22Rv1 (cell line): ENCODE measurements around the gene KDM4C.

ENCODE experiments used
- H3K27ac ChIP-seq: fragments of 450-650 bp; 2 replicates; pipeline ENCODE4 v1.5.1; 2017
- CTCF ChIP-seq: fragments of 450-650 bp; IDR thresholded peaks from 2 replicates; pipeline ENCODE4 v1.5.1; 2017; ENCODE audit warnings: mild to moderate bottlenecking
- ZFX ChIP-seq: fragments of 450-650 bp; IDR thresholded peaks from 2 replicates; pipeline ENCODE4 v1.6.1; 2017; ENCODE audit warnings: antibody characterized with exemption, borderline replicate concordance

Gene KDM4C

GRCh38 chr9:6931913-6932312, 174.1 kb downstream of the KDM4C start:
- TF ChIP-seq ZFX (no peak), CTCF (no peak)
- peak overlapping the region; percentile 64 for H3K27ac ChIP-seq

GRCh38 chr9:6936103-6936502, 178.3 kb downstream of the KDM4C start:
- TF ChIP-seq ZFX (no peak), CTCF (no peak)
- no peak overlapping the region for H3K27ac ChIP-seq

GRCh38 chr9:6937209-6937608, 179.4 kb downstream of the KDM4C start:
- TF ChIP-seq CTCF (no peak), ZFX (no peak)
- no peak overlapping the region for H3K27ac ChIP-seq

- no peak overlapping the region for H3K27ac ChIP-seq
- TF ChIP-seq ZFX (no peak), CTCF (no peak)
Measured at GRCh38 chr9:6938447-6938846, 180.7 kb downstream of the KDM4C start.

GRCh38 chr9:6938873-6939272, 181.1 kb downstream of the KDM4C start:
- TF ChIP-seq CTCF: no peak
- no peak overlapping the region for H3K27ac ChIP-seq

GRCh38 chr9:6941501-6941900, 183.7 kb downstream of the KDM4C start:
- no peak overlapping the region for H3K27ac ChIP-seq
- no peak for TF ChIP-seq ZFX
- no peak for TF ChIP-seq CTCF

GRCh38 chr9:6942406-6942805, 184.6 kb downstream of the KDM4C start:
- TF ChIP-seq ZFX: no peak
- TF ChIP-seq CTCF: no peak
- H3K27ac ChIP-seq: no peak overlapping the region

GRCh38 chr9:6943293-6943692, 185.5 kb downstream of the KDM4C start:
- no peak overlapping the region for H3K27ac ChIP-seq
- no peak for TF ChIP-seq CTCF
- no peak for TF ChIP-seq ZFX
